ENCODE data around the gene DHX8. TPM values are rescaled to one million over a fixed set of nuclear protein-coding genes. Genes with fewer than 3 reads are reported as not detected.
"Not testable (repeated sequence)": the region's sequence is repeated elsewhere in the genome, so short reads cannot be mapped to it uniquely, and the experiment has no call there.

The DHX8 gene
- total RNA-seq, 1 experiment from 2014 or later, result 75.2 TPM

GRCh38 chr17:43469145-43469544, 14.6 kb upstream of the DHX8 start:
- Histone ChIP-seq H3K9me3 (replicated peaks) (no peaks in the 10 kb centered on the region), H3K36me3 (no peaks in the 10 kb centered on the region), H3K27me3 (replicated peaks) (no peaks in the 10 kb centered on the region), H3K4me3 (no peak overlapping the region), H3K4me1 (replicated peaks) (peaks cover 21% of the 10 kb centered on the region), H3K27ac (peak overlapping the region; percentile 66)
- DNase-seq (ENCODE audit: low read depth in 1 of 2, low spot score in 2 of 2), result peak; percentile 69 to 72

- no peak for DNase-seq (ENCODE audit: low read depth in 1 of 2, low spot score in 2 of 2)
- peaks cover 21% of the 10 kb centered on the region for H3K4me1 ChIP-seq (replicated peaks)
- H3K27me3 ChIP-seq (replicated peaks), result no peaks in the 10 kb centered on the region
- no peak overlapping the region for H3K27ac ChIP-seq
- H3K9me3 ChIP-seq (replicated peaks), result no peaks in the 10 kb centered on the region
- no peaks in the 10 kb centered on the region for H3K36me3 ChIP-seq
- no peak overlapping the region for H3K4me3 ChIP-seq
Measured at GRCh38 chr17:43471585-43472160, 12.1 kb upstream of the DHX8 start.

GRCh38 chr17:43475494-43476089, 8.2 kb upstream of the DHX8 start:
- Histone ChIP-seq H3K27ac (no peak overlapping the region), H3K27me3 (replicated peaks) (no peaks in the 10 kb centered on the region), H3K9me3 (replicated peaks) (no peaks in the 10 kb centered on the region), H3K4me1 (replicated peaks) (no peaks in the 10 kb centered on the region), H3K4me3 (no peak overlapping the region), H3K36me3 (no peaks in the 10 kb centered on the region)
- no peak for DNase-seq (ENCODE audit: low read depth in 1 of 2, low spot score in 2 of 2)

GRCh38 chr17:43476306-43476705, 7.5 kb upstream of the DHX8 start:
- not testable (repeated sequence) for H3K9me3 ChIP-seq (replicated peaks); H3K4me3 ChIP-seq; DNase-seq (ENCODE audit: low read depth in 1 of 2, low spot score in 2 of 2); H3K36me3 ChIP-seq; H3K27me3 ChIP-seq (replicated peaks); H3K4me1 ChIP-seq (replicated peaks); H3K27ac ChIP-seq

GRCh38 chr17:43477832-43478634, 5.7 kb upstream of the DHX8 start:
- peaks cover 2% of the 10 kb centered on the region for H3K4me1 ChIP-seq (replicated peaks)
- H3K36me3 ChIP-seq, result no peaks in the 10 kb centered on the region
- H3K27me3 ChIP-seq (replicated peaks), result no peaks in the 10 kb centered on the region
- H3K27ac ChIP-seq, result no peak overlapping the region
- no peak for DNase-seq (ENCODE audit: low read depth in 1 of 2, low spot score in 2 of 2)
- no peaks in the 10 kb centered on the region for H3K9me3 ChIP-seq (replicated peaks)
- no peak overlapping the region for H3K4me3 ChIP-seq

- H3K27me3 ChIP-seq (replicated peaks), result no peaks in the 10 kb centered on the region
- H3K27ac ChIP-seq, result no peak overlapping the region
- no peaks in the 10 kb centered on the region for H3K36me3 ChIP-seq
- H3K4me3 ChIP-seq, result no peak overlapping the region
- H3K4me1 ChIP-seq (replicated peaks), result peaks cover 11% of the 10 kb centered on the region
- no peak for DNase-seq (ENCODE audit: low read depth in 1 of 2, low spot score in 2 of 2)
- no peaks in the 10 kb centered on the region for H3K9me3 ChIP-seq (replicated peaks)
Measured at GRCh38 chr17:43479948-43480347, 3.8 kb upstream of the DHX8 start.

GRCh38 chr17:43482103-43483012, 1.4 kb upstream of the DHX8 start:
- no peaks in the 10 kb centered on the region for H3K9me3 ChIP-seq (replicated peaks)
- DNase-seq (ENCODE audit: low read depth in 1 of 2, low spot score in 2 of 2), result no peak
- no peak overlapping the region for H3K27ac ChIP-seq
- H3K27me3 ChIP-seq (replicated peaks), result no peaks in the 10 kb centered on the region
- H3K4me1 ChIP-seq (replicated peaks), result peaks cover 16% of the 10 kb centered on the region
- no peak overlapping the region for H3K4me3 ChIP-seq
- peaks cover 4% of the 10 kb centered on the region for H3K36me3 ChIP-seq

- Histone ChIP-seq H3K9me3 (replicated peaks) (no peaks in the 10 kb centered on the region), H3K27ac (no peak overlapping the region), H3K4me1 (replicated peaks) (no peaks in the 10 kb centered on the region; the same call in 1 of the 2 replicates), H3K27me3 (replicated peaks) (no peaks in the 10 kb centered on the region), H3K4me3 (no peak overlapping the region), H3K36me3 (peaks cover 65% of the 10 kb centered on the region)
- DNase-seq (ENCODE audit: low read depth in 1 of 2, low spot score in 2 of 2), result no peak
Measured at GRCh38 chr17:43490621-43491020, 6.8 kb downstream of the DHX8 start.

GRCh38 chr17:43509440-43509839, 25.7 kb downstream of the DHX8 start:
- H3K4me1 ChIP-seq (replicated peaks); H3K27ac ChIP-seq; H3K27me3 ChIP-seq (replicated peaks); H3K9me3 ChIP-seq (replicated peaks); H3K4me3 ChIP-seq; DNase-seq (ENCODE audit: low read depth in 1 of 2, low spot score in 2 of 2): not testable (repeated sequence)
- peaks cover 95% of the 10 kb centered on the region for H3K36me3 ChIP-seq

- H3K27me3 ChIP-seq (replicated peaks); H3K4me1 ChIP-seq (replicated peaks); H3K9me3 ChIP-seq (replicated peaks); H3K4me3 ChIP-seq; DNase-seq (ENCODE audit: low read depth in 1 of 2, low spot score in 2 of 2); H3K27ac ChIP-seq: not testable (repeated sequence)
- peaks cover 93% of the 10 kb centered on the region for H3K36me3 ChIP-seq
Measured at GRCh38 chr17:43511199-43511598, 27.4 kb downstream of the DHX8 start.

GRCh38 chr17:43515656-43516055, 31.9 kb downstream of the DHX8 start:
- Histone ChIP-seq H3K9me3 (replicated peaks) (no peaks in the 10 kb centered on the region), H3K36me3 (peaks cover 92% of the 10 kb centered on the region), H3K27ac (no peak overlapping the region), H3K27me3 (replicated peaks) (no peaks in the 10 kb centered on the region), H3K4me1 (replicated peaks) (no peaks in the 10 kb centered on the region), H3K4me3 (no peak overlapping the region)
- no peak for DNase-seq (ENCODE audit: low read depth in 1 of 2, low spot score in 2 of 2)

- Histone ChIP-seq H3K36me3 (peaks cover 94% of the 10 kb centered on the region), H3K27ac (no peak overlapping the region), H3K4me1 (replicated peaks) (no peaks in the 10 kb centered on the region), H3K9me3 (replicated peaks) (no peaks in the 10 kb centered on the region), H3K4me3 (no peak overlapping the region), H3K27me3 (replicated peaks) (no peaks in the 10 kb centered on the region)
- DNase-seq (ENCODE audit: low read depth in 1 of 2, low spot score in 2 of 2), result no peak
Measured at GRCh38 chr17:43517161-43517560, 33.4 kb downstream of the DHX8 start.

GRCh38 chr17:43517615-43518386, 34.0 kb downstream of the DHX8 start:
- no peaks in the 10 kb centered on the region for H3K9me3 ChIP-seq (replicated peaks)
- no peak for DNase-seq (ENCODE audit: low read depth in 1 of 2, low spot score in 2 of 2)
- no peak overlapping the region for H3K27ac ChIP-seq
- H3K36me3 ChIP-seq, result peaks cover 94% of the 10 kb centered on the region
- H3K27me3 ChIP-seq (replicated peaks), result no peaks in the 10 kb centered on the region
- no peak overlapping the region for H3K4me3 ChIP-seq
- H3K4me1 ChIP-seq (replicated peaks), result no peaks in the 10 kb centered on the region

Measured in SJSA1 (cell line).